GM19023 (cell line): ENCODE data around the gene POU2F2.
A peak's percentile ranks its signal among the peaks of the same experiment; 100 is the strongest.

Source experiments
- ATAC-seq: cut with Tn5 transposase; IDR thresholded peaks from one replicate; pipeline ENCODE4 v1.9.1; 2021; ENCODE audit warnings: mild to moderate bottlenecking, moderate library complexity; ENCODE audit not compliant: unreplicated experiment

POU2F2 gene

DNA sequence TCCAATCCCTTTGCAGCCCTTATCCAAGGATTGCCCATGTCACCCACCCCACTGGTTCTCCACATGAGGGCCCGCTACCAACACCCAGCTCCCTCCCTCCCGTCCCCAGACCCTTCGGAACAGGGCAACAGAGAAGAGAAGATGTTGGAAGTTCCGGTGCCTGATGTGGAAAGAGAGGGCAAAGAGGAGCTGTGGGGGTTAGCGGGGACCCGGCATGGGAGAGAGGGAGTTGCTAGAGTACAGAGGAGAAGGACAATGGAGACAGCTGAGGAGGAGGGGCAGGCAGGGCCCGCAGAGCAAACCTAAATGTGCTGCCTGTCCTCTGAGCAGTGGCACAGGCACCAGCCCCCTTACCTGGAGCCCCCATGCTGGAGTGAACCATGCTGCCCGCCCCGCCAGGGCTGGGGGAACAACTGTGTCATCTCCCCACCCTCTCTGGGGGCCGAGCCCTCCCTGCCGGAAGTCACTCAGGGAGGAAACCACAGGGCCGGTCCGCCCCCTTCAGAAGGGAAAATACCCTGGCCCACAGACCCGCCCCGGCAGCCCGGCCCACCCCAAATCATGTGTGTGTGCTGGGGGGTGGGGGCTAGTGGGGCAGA lies at the start of gene POU2F2:
Gene POU2F2 (minus strand): TSS at position 417 of the 599 bp plus-strand sequence. CDS start 35 bp downstream, at position 382.
- ATAC-seq, result peak; percentile 37

GRCh38 chr19:42178791-42179674 lies 46.8 kb upstream of the POU2F2 start:
- no peak for ATAC-seq

DNA sequence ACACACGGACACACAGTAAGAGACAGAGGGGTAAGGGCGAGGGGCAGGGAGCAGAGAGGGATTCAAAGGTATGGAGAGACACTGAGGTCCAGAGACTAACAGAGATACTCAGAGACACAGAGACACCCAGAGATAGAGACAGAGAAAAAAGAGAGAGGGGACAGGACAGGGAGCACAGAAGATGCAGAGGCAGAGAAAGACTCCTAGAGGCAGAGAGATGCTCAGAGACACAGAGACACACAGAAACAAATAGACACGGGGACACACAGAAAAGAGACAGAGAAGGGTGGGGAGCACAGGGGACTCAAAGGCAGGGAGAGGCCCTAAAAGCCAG lies 45.4 kb upstream of the POU2F2 start:
- no peak for ATAC-seq

DNA sequence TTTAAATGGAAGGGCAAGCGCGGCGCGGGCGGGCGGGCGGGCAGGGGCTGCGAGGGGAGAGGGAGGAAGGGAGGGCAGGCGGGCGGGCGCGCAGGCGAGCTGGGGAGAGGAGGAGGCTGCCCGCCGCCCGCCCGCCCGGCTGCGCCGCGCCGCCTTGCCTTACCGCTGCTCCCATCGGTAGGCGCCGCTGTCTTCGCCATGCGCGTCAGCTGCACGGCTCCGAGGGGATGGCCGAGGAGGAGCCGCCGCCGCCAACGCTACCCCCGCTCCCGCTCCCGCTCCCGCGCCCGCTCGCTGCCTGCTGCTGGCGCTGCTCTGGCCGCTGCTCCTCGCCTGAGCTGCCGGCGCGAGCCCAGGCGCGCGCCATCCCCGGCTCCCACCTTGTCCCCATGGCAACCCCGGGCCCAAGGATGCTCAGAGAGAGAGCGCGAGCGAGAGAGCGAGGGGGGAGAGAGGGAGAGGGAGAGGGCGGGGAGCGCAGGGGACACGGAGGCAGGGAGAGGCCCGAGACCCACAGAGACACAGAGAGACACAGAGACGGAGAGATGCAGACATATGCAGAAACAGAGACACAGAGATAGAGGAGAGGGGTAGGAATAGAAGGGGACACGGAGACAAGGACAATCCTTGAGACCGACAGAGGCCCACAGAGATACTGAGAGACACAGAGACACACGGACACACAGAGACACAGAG lies 44.9 kb upstream of the POU2F2 start:
- ATAC-seq, result no peak

DNA sequence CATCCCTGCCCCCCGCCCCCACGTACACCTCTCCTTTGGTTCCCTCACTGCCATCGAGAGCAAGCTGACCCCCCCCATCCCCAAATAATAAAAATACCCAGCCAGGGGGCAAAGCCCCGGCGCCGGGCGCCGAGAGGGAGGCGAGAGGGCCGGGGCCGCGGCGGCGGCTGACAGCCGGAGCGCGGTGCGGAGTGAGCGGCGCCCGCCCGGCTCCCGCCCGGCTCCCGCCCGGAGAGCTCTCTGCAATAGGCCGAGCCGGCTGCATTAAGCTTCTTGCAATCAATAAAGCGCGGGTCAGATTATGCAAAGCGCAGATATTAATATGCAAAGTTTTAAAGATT lies 44.4 kb upstream of the POU2F2 start:
- no peak for ATAC-seq

GRCh38 chr19:42175952-42176648 lies 43.9 kb upstream of the POU2F2 start:
- ATAC-seq, result no peak

DNA sequence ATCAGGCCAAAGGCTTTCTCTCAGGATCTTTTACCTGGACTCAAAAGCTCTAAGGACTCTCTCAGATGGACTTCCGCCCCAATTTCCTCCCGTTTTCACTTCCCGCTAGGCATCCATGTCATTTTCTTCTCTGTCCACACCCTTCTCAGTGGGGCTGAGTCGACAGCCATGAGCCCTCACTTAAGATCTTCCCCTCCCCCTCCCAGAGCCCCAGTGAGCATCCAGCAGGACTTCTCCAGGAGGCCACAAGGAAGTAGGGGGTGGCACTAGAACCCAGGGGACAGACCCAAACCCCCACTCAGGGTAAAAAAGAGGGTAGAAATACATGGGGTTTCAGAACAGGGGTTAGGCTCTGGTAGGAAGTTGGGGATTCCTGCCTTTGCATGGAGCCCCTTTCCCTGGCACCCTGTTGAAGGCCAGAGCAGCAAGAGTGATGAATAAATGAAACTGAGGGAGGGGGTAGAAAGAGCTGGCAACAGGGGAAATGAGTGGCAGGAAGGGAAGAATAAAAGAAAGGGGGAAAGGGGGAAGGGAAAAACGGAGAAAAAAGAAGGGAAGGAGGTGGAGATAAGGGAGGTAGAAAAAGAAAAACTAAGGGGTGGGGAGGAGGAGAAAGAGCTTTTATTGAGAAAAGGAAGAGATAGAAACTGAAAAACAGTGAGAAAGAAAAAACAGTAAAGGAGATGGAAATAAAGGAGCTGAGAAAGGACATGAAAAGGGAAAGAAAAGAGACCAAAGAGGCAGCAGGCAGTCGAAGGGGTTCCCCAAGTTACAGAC lies 42.9 kb upstream of the POU2F2 start:
- no peak for ATAC-seq

DNA sequence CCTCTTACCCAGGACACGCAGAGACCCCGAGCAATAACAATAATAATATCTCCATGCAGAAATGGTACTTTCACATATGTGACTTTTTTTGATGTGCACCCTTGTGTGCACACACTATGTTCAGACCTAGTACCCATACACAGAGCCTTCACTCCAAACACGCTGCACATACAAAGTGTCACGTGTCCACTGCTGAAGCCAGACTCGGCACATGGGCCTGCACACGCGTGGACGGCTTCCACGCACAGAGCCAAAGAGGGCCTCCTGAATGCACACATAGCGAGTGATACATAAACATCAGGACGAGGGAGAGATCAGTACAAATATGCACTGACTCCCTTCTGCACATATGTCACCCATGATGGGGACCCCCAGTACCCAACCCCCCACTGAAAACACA lies 41.9 kb upstream of the POU2F2 start:
- no peak for ATAC-seq

DNA sequence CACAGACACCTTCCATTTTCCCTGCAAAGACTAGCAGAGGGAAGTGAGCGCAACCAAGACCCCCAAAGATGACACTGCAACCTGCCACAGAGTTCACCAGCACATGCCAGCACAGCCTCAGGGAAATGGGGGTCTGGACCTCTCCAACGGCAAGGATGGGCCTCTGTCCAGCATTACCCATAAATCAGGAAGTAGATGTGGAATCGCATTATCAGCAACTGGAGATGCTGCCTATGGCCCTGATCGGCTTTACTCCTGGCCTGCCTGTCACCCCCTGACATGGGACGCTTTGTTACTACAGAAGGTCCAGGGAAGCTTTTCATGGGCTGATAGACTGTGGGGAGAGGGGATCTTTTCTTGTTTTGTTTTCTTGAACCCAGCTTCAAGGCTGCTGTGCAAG lies 41.4 kb upstream of the POU2F2 start:
- no peak for ATAC-seq

GRCh38 chr19:42172261-42172660 lies 40.0 kb upstream of the POU2F2 start:
- no peak for ATAC-seq

DNA sequence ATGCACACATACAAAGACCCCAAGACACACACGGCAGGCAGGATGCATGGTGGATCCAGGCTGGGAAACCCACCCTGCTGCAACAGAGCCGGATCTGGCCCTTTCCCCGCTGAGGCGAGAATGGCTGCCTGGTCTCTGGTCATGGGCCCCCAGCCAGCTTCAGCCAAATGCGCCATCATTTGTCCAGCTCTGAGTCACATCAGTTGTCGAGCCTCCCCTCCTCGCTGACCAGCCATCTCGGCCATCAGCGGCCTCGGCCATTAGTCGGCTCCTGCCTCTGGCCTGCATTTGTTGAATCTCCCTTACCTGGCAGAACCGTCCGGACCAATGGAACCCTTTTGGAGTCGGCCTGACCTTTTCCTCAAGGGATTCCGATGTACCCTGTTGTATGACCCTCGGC lies 38.5 kb upstream of the POU2F2 start:
- ATAC-seq, result no peak

- no peak for ATAC-seq
Observed at GRCh38 chr19:42169486-42170413, 37.5 kb upstream of the POU2F2 start.

- no peak for ATAC-seq
Observed at GRCh38 chr19:42168206-42168605, 36.0 kb upstream of the POU2F2 start.

DNA sequence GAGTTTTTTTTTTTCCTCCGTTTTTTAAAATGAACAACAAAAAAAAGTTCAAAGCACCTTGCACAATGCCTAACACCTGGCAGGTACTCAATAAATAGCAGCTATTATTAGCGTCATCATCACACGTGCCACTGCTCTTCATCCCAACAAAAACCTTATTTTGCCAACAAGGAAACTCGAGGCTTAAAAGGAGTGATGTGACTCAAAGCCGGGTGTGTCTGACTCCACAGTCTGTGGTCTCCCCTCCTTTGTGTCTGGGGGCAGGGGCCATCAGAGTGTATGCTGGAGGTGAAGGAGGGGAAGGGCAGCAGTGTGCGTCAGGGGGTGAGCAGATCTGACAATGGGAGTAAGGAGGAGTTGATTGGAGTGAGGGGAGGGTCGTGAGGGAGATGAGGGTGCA lies 34.1 kb upstream of the POU2F2 start:
- no peak for ATAC-seq

DNA sequence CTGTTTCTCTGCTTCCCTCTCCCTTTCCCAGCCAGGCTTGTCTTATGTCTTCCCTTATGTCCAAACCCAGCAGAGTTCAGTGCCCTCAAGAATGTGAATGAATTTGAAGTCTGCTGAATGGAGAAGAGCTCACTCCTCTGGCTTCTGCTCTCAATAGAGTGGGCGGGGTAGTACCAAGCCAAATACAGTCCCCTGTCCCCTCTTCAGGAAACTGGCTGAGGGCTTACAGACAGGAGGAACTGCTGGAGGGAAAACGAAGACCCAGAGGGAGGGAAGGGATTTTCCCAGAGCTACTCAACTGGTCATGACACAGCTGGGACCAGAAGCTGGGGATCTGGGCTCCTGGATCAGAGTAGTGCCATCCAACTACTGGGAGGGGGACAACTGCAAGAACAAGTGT lies 32.9 kb upstream of the POU2F2 start:
- no peak for ATAC-seq

DNA sequence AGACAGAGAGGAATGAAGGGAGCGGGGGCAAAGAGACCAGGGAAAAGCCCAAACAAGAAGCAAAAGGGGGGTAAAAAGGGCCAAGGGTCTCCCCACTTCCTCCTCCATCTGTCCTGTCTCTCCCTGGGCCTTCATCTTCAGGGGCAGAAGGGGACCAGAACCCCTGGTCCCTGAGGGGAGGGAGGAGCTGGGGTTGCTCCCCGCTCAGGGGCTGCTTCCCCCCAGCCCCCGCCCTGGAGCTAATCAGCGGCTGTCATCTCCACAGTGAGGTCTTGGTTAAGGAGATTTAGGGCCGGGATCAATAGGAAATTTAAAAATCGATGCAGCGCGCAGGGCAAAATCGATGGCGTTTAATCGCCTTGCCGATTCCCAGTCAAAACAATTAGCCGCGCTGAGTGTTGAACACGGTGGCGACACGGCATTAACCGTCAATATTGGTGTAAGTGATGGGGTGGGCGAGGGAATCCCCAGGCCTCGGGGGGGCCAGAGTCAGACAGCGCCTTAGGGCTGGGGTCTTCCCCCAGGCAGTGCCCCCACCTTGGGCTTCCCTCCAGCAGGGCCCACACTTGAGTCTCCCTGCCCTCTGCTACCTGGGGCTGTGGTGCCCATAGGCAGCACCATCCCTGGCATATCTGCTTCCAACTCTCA lies 29.5 kb upstream of the POU2F2 start:
- no peak for ATAC-seq

DNA sequence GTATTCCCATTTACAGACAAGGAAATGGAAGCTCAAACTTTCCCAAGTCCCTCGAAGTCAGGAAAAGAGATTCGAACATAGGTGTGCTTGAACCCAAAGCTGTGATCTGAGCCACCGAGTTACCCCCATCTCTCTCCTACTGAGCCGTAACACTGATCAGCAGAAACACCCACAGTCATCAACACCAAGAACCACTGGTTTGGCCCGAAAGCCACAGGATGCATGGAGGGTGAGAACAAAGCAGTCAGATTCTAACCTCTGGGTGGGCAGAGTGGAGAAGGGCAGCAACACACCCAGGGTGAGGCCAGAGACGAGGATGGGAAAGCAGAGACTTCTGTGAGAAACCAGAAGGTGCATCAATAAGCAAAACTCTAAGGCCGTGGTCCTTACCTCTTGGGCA lies 27.7 kb upstream of the POU2F2 start:
- no peak for ATAC-seq

GRCh38 chr19:42158926-42159325 lies 26.7 kb upstream of the POU2F2 start:
- ATAC-seq, result no peak

DNA sequence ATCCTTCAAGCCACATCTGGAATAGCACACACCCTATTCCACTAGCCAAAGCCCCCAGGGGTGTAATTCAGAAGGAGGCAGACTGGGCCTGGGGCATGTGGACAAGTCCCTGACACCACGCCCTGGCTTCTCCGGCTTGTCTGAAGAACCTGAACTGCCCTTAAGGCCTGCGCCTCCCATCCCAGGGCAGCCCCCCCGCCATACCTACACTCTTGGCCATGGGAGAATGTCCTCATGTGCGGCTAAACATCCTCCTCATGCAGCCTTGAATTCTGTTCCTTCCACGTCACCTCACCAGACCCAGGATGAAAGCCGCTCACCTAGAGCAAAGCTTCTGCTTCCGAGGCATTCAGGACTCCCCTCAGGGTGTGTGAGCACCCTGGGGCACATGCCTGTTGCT lies 24.3 kb upstream of the POU2F2 start:
- ATAC-seq, result no peak
